Ascending aorta (tissue), 2 donors: ENCODE measurements around the gene ID1. TPM values are rescaled to one million over a fixed set of nuclear protein-coding genes. Genes with fewer than 3 reads are reported as not detected.
"Not testable (repeated sequence)": the region's sequence is repeated elsewhere in the genome, so short reads cannot be mapped to it uniquely, and the experiment has no call there.

Source experiments
- DNase-seq, 2 donors: peaks; one replicate each; pipeline ENCODE4 v3.0.0-alpha.2; 2019; ENCODE audit warnings: low spot score in 2 of 2
- H3K27ac ChIP-seq, 2 donors: fragments of 200-600 bp; sonication (generic); one replicate each; pipeline ENCODE4 v1.5.1; 2016 to 2017; ENCODE audit warnings: mild to moderate bottlenecking in 1 of 2
- H3K27me3 ChIP-seq: fragments of 200-600 bp; sonication (generic); one replicate; pipeline ENCODE4 v1.5.1; 2017
- H3K36me3 ChIP-seq, 2 donors: fragments of 200-600 bp; sonication (generic); one replicate each; pipeline ENCODE4 v1.5.1; 2016
- H3K4me1 ChIP-seq, 2 donors: fragments of 200-600 bp; sonication (generic); one replicate each; pipeline ENCODE4 v1.5.1; 2016 to 2017; ENCODE audit warnings: mild to moderate bottlenecking in 1 of 2
- H3K4me3 ChIP-seq, 2 donors: fragments of 200-600 bp; sonication (generic); one replicate each; pipeline ENCODE4 v1.5.1; 2016 to 2017; ENCODE audit warnings: mild to moderate bottlenecking in 1 of 2
- H3K9me3 ChIP-seq, 2 donors: fragments of 200-600 bp; sonication (generic); one replicate each; pipeline ENCODE4 v1.5.1; 2016
- CTCF ChIP-seq, 3 experiments: fragments of 200-600 bp in 2 of 3; fragments of 450-650 bp in 1 of 3; sonication (generic) in 2 of 3; IDR thresholded peaks; one replicate each; pipeline ENCODE4 v1.5.1; 2016 to 2019; ENCODE audit warnings: antibody characterized with exemption in 3 of 3, mild to moderate bottlenecking in 1 of 3, moderate library complexity in 1 of 3
- intact Hi-C: fragments of 100-400 bp; cut with DNase I; formaldehyde crosslinking; loops from one replicate; pipeline ENCODE4 v1.15.1; 2023
- total RNA-seq: library from RNA; depleted of rRNA; stranded (reverse); fragments of >200 nt; gene quantifications from one replicate; pipeline ENCODE4 v1.1.0, GENCODE V29; 2016

The ID1 gene
- total RNA-seq, 1 donor from 2014 or later: 3,326 TPM

GRCh38 chr20:31642837-31643236, 37.7 kb downstream of the ID1 start:
- H3K4me3 ChIP-seq: no peak overlapping the region
- no peak overlapping the region for H3K27ac ChIP-seq
- no peaks in the 10 kb centered on the region for H3K9me3 ChIP-seq
- TF ChIP-seq CTCF (IDR thresholded peaks at IDR 0.05): no peak
- H3K27me3 ChIP-seq: no peaks in the 10 kb centered on the region
- no peaks in the 10 kb centered on the region for H3K36me3 ChIP-seq
- intact Hi-C loops: no loop called here
- no peak for DNase-seq
- no peaks in the 10 kb centered on the region for H3K4me1 ChIP-seq

GRCh38 chr20:31643522-31643921, 38.4 kb downstream of the ID1 start:
- Histone ChIP-seq H3K4me1 (no peaks in the 10 kb centered on the region), H3K36me3 (no peaks in the 10 kb centered on the region), H3K27me3 (no peaks in the 10 kb centered on the region), H3K9me3 (no peaks in the 10 kb centered on the region), H3K4me3 (no peak overlapping the region), H3K27ac (no peak overlapping the region)
- TF ChIP-seq CTCF (IDR thresholded peaks at IDR 0.05): no peak
- intact Hi-C loops: no loop called here
- no peak for DNase-seq

- Histone ChIP-seq H3K9me3 (no peaks in the 10 kb centered on the region), H3K4me3 (no peak overlapping the region), H3K27me3 (no peaks in the 10 kb centered on the region), H3K4me1 (no peaks in the 10 kb centered on the region), H3K27ac (no peak overlapping the region), H3K36me3 (no peaks in the 10 kb centered on the region)
- no peak for DNase-seq
- TF ChIP-seq CTCF (IDR thresholded peaks at IDR 0.05): no peak
- intact Hi-C loops: no loop called here
Measured at GRCh38 chr20:31644701-31645100, 39.6 kb downstream of the ID1 start.

GRCh38 chr20:31648104-31648503, 43.0 kb downstream of the ID1 start:
- H3K4me3 ChIP-seq, intact Hi-C loops, DNase-seq, H3K36me3 ChIP-seq, H3K27ac ChIP-seq, H3K27me3 ChIP-seq, H3K4me1 ChIP-seq, H3K9me3 ChIP-seq: not testable (repeated sequence)

- no peaks in the 10 kb centered on the region for H3K27me3 ChIP-seq
- no peak overlapping the region for H3K4me3 ChIP-seq
- no peaks in the 10 kb centered on the region for H3K4me1 ChIP-seq
- intact Hi-C loops: no loop called here
- H3K27ac ChIP-seq: no peak overlapping the region
- no peaks in the 10 kb centered on the region for H3K36me3 ChIP-seq
- H3K9me3 ChIP-seq: no peaks in the 10 kb centered on the region
- no peak for DNase-seq
- no peak for TF ChIP-seq CTCF (IDR thresholded peaks at IDR 0.05)
Measured at GRCh38 chr20:31652917-31653396, 47.9 kb downstream of the ID1 start.

- intact Hi-C loops: no loop called here
- no peaks in the 10 kb centered on the region for H3K27me3 ChIP-seq
- H3K4me3 ChIP-seq: no peak overlapping the region
- H3K9me3 ChIP-seq: no peaks in the 10 kb centered on the region
- no peaks in the 10 kb centered on the region for H3K4me1 ChIP-seq
- no peak for TF ChIP-seq CTCF (IDR thresholded peaks at IDR 0.05)
- no peak for DNase-seq
- H3K36me3 ChIP-seq: no peaks in the 10 kb centered on the region
- H3K27ac ChIP-seq: no peak overlapping the region
Measured at GRCh38 chr20:31653561-31653960, 48.5 kb downstream of the ID1 start.
